OCI-LY1 (cell line): ENCODE measurements around the gene ZNF200.

ENCODE experiments used
- CTCF ChIP-seq: fragments of 200-600 bp; sonication (generic), shearing (Covaris generic); IDR thresholded peaks from 2 replicates; pipeline ENCODE4 v1.5.1; 2017; ENCODE audit warnings: mild to moderate bottlenecking, antibody characterized with exemption, low read length, moderate library complexity, mixed read lengths
- EZH2 ChIP-seq: fragments of 200-600 bp; sonication (generic), shearing (Covaris generic); IDR thresholded peaks from 2 replicates; pipeline ENCODE4 v1.8.0; 2017; ENCODE audit warnings: borderline replicate concordance, mixed run types, mild to moderate bottlenecking, antibody characterized with exemption, low read length, moderate library complexity, mixed read lengths

GRCh38 chr16:3283543-3284447 lies 48.8 kb upstream of the ZNF200 start:
- TF ChIP-seq EZH2 (no peak), CTCF (no peak)
